ENCODE results near the gene UBXN11. TPM values are rescaled to one million over a fixed set of nuclear protein-coding genes. Genes with fewer than 3 reads are reported as not detected.
A peak's percentile ranks its signal among the peaks of the same experiment; 100 is the strongest.

Gene UBXN11
- total RNA-seq, 3 donors from 2014 or later = 17.4 to 21.1 (median 19.9) TPM

GRCh38 chr1:26288311-26288941, 18.0 kb downstream of the UBXN11 start:
- no peaks in the 10 kb centered on the region for H3K27me3 Mint-ChIP-seq (ENCODE audit: low read depth)
- H3K4me1 Mint-ChIP-seq (ENCODE audit: low read depth) = peaks cover 90% of the 10 kb centered on the region
- H3K9me3 Mint-ChIP-seq = no peaks in the 10 kb centered on the region
- ATAC-seq (peak; percentile 60 to 69), DNase-seq (peak; percentile 70)
- H3K4me3 Mint-ChIP-seq = no peak overlapping the region
- peaks cover 7% of the 10 kb centered on the region for H3K36me3 Mint-ChIP-seq (ENCODE audit: insufficient read depth)

GRCh38 chr1:26287811-26288210, 18.6 kb downstream of the UBXN11 start:
- Mint-ChIP-seq H3K9me3 (no peaks in the 10 kb centered on the region), H3K36me3 (ENCODE audit: insufficient read depth) (peaks cover 10% of the 10 kb centered on the region), H3K4me1 (ENCODE audit: low read depth) (peaks cover 93% of the 10 kb centered on the region), H3K27me3 (ENCODE audit: low read depth) (no peaks in the 10 kb centered on the region), H3K4me3 (peak overlapping the region; percentile 34)
- DNase-seq (no peak), ATAC-seq (no peak)

GRCh38 chr1:26287033-26287711, 19.3 kb downstream of the UBXN11 start:
- H3K4me1 Mint-ChIP-seq (ENCODE audit: low read depth) = peaks cover 99% of the 10 kb centered on the region

DNA sequence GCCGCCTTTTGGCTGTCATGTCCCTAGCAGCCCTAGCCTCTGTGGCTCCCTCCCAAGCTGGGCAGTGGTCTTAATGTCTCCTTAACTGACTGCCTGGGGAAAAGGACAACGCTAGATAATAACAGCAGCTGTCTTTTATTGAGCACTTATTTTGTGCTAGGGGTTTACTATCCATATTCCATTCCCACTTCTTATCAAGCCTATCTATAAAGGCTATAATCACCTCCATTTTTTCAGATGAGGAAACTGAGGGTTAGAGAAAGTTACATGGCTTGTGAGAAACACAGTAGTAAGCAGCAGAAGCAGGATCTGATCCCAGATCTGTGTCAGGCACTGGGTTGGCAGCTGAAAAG, 20.4 kb downstream of the UBXN11 start:
- H3K27me3 Mint-ChIP-seq (ENCODE audit: low read depth) = no peaks in the 10 kb centered on the region
- H3K9me3 Mint-ChIP-seq = no peaks in the 10 kb centered on the region
- DNase-seq (no peak), ATAC-seq (no peak)
- H3K36me3 Mint-ChIP-seq (ENCODE audit: insufficient read depth) = peaks cover 22% of the 10 kb centered on the region
- no peak overlapping the region for H3K4me3 Mint-ChIP-seq
- H3K4me1 Mint-ChIP-seq (ENCODE audit: low read depth) = peaks cover 99% of the 10 kb centered on the region

More at GRCh38 chr1:26287033-26287711, 19.3 kb downstream of the UBXN11 start:
- Mint-ChIP-seq H3K36me3 (ENCODE audit: insufficient read depth) (peaks cover 15% of the 10 kb centered on the region), H3K4me3 (peak overlapping the region; percentile 34), H3K9me3 (no peaks in the 10 kb centered on the region), H3K27me3 (ENCODE audit: low read depth) (no peaks in the 10 kb centered on the region)
- ATAC-seq (peak; percentile 9), DNase-seq (no peak)

GRCh38 chr1:26285366-26286063, 20.9 kb downstream of the UBXN11 start:
- no peaks in the 10 kb centered on the region for H3K27me3 Mint-ChIP-seq (ENCODE audit: low read depth)
- peaks cover 24% of the 10 kb centered on the region for H3K36me3 Mint-ChIP-seq (ENCODE audit: insufficient read depth)
- peaks cover 96% of the 10 kb centered on the region for H3K4me1 Mint-ChIP-seq (ENCODE audit: low read depth)
- no peak for ATAC-seq
- no peaks in the 10 kb centered on the region for H3K9me3 Mint-ChIP-seq
- DNase-seq = no peak
- no peak overlapping the region for H3K4me3 Mint-ChIP-seq

GRCh38 chr1:26284597-26285347, 21.7 kb downstream of the UBXN11 start:
- Mint-ChIP-seq H3K27me3 (ENCODE audit: low read depth) (no peaks in the 10 kb centered on the region), H3K4me1 (ENCODE audit: low read depth) (peaks cover 90% of the 10 kb centered on the region), H3K36me3 (ENCODE audit: insufficient read depth) (peaks cover 24% of the 10 kb centered on the region), H3K4me3 (peak overlapping the region; percentile 73), H3K9me3 (no peaks in the 10 kb centered on the region)
- peak; percentile 97 for DNase-seq
- ATAC-seq = peak; percentile 73 to 75

- H3K27me3 Mint-ChIP-seq (ENCODE audit: low read depth) = no peaks in the 10 kb centered on the region
- DNase-seq (no peak), ATAC-seq (no peak)
- H3K4me3 Mint-ChIP-seq = peak overlapping the region; percentile 73
- H3K36me3 Mint-ChIP-seq (ENCODE audit: insufficient read depth) = peaks cover 24% of the 10 kb centered on the region
- H3K9me3 Mint-ChIP-seq = no peaks in the 10 kb centered on the region
- H3K4me1 Mint-ChIP-seq (ENCODE audit: low read depth) = peaks cover 87% of the 10 kb centered on the region
Measured at GRCh38 chr1:26283871-26284596, 22.4 kb downstream of the UBXN11 start.

DNA sequence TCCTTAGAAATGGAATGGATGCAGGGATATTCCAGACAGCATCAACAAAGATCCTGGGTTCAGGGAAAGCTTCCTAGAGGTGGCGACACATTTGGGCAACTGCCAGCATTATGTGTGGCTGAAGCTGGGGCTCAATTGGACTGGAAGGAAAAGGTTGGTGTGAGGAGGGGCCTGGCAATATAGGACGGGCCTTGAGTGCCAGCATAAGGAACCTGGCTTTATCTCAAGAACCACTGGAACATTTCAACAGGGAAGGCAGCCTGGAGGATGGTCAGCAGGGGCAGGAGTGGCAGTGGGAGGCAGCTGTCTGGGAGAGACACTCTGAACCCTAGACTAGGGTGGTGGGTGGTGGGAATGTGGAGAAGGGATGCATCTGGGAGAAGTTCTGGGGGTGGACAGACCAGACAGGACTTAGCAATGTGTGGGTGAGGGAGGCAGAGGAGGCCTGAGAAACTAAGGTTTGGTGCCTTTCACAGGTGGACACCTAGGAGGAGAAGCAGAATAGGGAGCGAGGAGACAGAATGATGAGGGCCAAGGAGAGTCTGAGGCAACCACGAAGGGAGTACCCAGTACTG, 23.1 kb downstream of the UBXN11 start:
- Mint-ChIP-seq H3K4me3 (peak overlapping the region; percentile 73), H3K9me3 (no peaks in the 10 kb centered on the region), H3K36me3 (ENCODE audit: insufficient read depth) (peaks cover 26% of the 10 kb centered on the region), H3K27me3 (ENCODE audit: low read depth) (no peaks in the 10 kb centered on the region), H3K4me1 (ENCODE audit: low read depth) (peaks cover 87% of the 10 kb centered on the region)
- DNase-seq = no peak
- no peak for ATAC-seq

- H3K4me3 Mint-ChIP-seq = peak overlapping the region; percentile 73
- DNase-seq = no peak
- H3K27me3 Mint-ChIP-seq (ENCODE audit: low read depth) = no peaks in the 10 kb centered on the region
Measured at GRCh38 chr1:26282401-26282918, 24.0 kb downstream of the UBXN11 start.

DNA sequence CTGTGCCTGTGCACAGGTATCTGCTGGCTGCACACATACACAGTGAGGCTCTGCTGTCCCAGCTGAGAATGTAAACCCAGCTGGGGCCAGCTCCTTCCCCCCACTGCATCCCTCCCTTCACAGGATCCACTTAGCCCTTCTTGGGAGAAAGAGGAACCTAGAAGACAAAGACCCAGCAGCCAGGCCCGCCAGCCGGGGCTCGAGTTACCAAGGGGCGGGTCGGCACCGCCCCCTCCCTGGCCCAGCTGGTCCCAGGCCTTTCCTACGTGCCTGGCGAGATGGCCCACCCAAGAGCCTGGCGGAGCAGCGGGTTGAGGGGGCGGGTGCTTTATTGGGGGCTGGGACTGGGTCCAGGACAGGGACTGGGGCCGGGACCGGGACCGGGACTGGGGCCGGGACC, 24.5 kb downstream of the UBXN11 start:
- no peak for ATAC-seq
- Mint-ChIP-seq H3K36me3 (ENCODE audit: insufficient read depth) (peaks cover 33% of the 10 kb centered on the region), H3K27me3 (ENCODE audit: low read depth) (no peaks in the 10 kb centered on the region), H3K9me3 (no peaks in the 10 kb centered on the region), H3K4me3 (peak overlapping the region; percentile 88), H3K4me1 (ENCODE audit: low read depth) (peaks cover 87% of the 10 kb centered on the region)
- DNase-seq = no peak

More at GRCh38 chr1:26282401-26282918, 24.0 kb downstream of the UBXN11 start:
- H3K36me3 Mint-ChIP-seq (ENCODE audit: insufficient read depth) = peaks cover 30% of the 10 kb centered on the region
- no peak for ATAC-seq
- H3K4me1 Mint-ChIP-seq (ENCODE audit: low read depth) = peaks cover 87% of the 10 kb centered on the region
- H3K9me3 Mint-ChIP-seq = no peaks in the 10 kb centered on the region

DNA sequence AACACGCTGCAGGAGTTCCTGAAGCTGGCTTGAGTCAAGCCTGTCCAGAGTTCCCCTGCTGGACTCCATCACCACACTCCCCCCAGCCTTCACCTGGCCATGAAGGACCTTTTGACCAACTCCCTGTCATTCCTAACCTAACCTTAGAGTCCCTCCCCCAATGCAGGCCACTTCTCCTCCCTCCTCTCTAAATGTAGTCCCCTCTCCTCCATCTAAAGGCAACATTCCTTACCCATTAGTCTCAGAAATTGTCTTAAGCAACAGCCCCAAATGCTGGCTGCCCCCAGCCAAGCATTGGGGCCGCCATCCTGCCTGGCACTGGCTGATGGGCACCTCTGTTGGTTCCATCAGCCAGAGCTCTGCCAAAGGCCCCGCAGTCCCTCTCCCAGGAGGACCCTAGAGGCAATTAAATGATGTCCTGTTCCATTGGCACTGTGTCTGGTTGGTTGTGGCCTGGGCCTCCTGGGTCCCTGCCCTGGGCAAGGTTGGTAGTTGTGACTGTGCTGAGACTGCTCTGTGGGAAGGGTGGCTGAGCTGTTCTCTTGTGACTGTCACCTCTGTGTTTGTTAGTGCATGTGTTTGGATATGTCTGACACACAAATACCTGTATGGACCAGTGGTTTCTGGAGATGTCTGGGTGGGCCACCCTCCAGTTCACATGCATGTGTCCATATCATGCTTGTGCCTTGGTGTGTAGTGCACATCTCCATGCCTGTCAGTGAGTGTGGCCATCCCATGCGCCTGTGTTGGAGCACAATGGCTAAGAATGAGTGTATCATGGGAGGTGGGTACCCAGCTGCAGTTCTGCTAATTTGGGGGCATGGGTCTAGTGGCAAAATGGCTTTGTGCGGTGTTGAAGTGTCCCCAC, 25.1 kb downstream of the UBXN11 start:
- DNase-seq (no peak), ATAC-seq (no peak)
- Mint-ChIP-seq H3K36me3 (ENCODE audit: insufficient read depth) (peaks cover 38% of the 10 kb centered on the region), H3K4me1 (ENCODE audit: low read depth) (peaks cover 88% of the 10 kb centered on the region), H3K27me3 (ENCODE audit: low read depth) (no peaks in the 10 kb centered on the region), H3K9me3 (no peaks in the 10 kb centered on the region), H3K4me3 (peak overlapping the region; percentile 88)

DNA sequence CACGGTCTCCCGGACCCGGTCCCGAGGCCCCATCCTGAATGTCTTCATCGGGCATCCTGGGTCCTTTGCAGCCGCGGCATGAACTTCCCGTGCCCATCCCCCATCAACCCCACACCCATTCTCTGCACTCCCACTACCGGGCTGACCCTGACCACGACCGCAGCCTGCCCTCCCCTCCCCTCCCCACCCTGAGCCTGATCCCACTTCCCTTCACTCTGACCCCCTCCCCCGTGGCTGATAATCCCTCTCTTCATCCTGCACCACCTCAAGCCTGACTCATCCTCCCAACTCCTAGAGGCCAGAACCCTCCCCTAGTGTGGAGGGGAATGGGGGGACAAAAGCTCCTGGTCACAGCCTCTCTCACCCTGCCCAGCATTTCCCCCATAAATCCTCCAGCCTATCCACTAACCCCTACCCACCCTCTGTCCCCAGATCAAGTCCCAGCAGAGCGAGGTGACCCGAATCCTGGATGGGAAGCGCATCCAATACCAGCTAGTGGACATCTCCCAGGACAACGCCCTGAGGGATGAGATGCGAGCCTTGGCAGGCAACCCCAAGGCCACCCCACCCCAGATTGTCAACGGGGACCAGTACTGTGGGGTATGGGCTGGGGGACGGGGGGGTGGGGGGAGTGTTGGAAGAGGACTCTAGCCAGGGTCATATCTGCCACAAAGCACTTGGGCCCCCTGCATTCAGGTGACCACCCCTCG, 25.9 kb downstream of the UBXN11 start:
- Mint-ChIP-seq H3K36me3 (ENCODE audit: insufficient read depth) (peaks cover 39% of the 10 kb centered on the region), H3K27me3 (ENCODE audit: low read depth) (no peaks in the 10 kb centered on the region), H3K4me3 (peak overlapping the region; percentile 88), H3K9me3 (no peaks in the 10 kb centered on the region), H3K4me1 (ENCODE audit: low read depth) (peaks cover 88% of the 10 kb centered on the region)
- DNase-seq (no peak), ATAC-seq (no peak)
